HepG2 (cell line): ENCODE data around the gene TRMT2A. TPM values are rescaled to one million over a fixed set of nuclear protein-coding genes. Genes with fewer than 3 reads are reported as not detected.

Source experiments
- ATF7 ChIP-seq, 2 experiments: fragments of 450-650 bp in 1 of 2; sonication (generic) in 1 of 2; formaldehyde crosslinking in 1 of 2; IDR thresholded peaks; 2 replicates each; pipeline versions ENCODE4 v1.4.0 to v1.6.1; 2016 to 2020; ENCODE audit warnings: antibody characterized with exemption in 1 of 2, mild to moderate bottlenecking in 1 of 2, missing genetic modification reagents in 1 of 2
- E2F2 ChIP-seq: sonication (generic); formaldehyde crosslinking; IDR thresholded peaks from 2 replicates; pipeline ENCODE4 v1.4.0; 2020; ENCODE audit warnings: missing genetic modification reagents, borderline replicate concordance
- GABPB1 ChIP-seq: IDR thresholded peaks from 2 replicates; pipeline ENCODE4 v1.6.1; 2016; ENCODE audit warnings: mild to moderate bottlenecking, missing genetic modification reagents, moderate library complexity, missing compliant biosample characterization
- TBP ChIP-seq: sonication (generic); formaldehyde crosslinking; IDR thresholded peaks from 2 replicates; pipeline ENCODE4 v1.5.0; 2020; ENCODE audit warnings: missing genetic modification reagents
- TEAD3 ChIP-seq: optimal IDR thresholded peaks from 2 replicates; pipeline ENCODE3; 2016; ENCODE audit warnings: borderline replicate concordance
- ZBTB7A ChIP-seq: sonication (generic); formaldehyde crosslinking; IDR thresholded peaks from 2 replicates; pipeline ENCODE4 v1.8.0; 2022; ENCODE audit warnings: mild to moderate bottlenecking, missing genetic modification reagents
- ZNF34 ChIP-seq: sonication (generic); formaldehyde crosslinking; IDR thresholded peaks from 2 replicates; pipeline ENCODE4 v1.4.0; 2020; ENCODE audit warnings: mild to moderate bottlenecking, missing genetic modification reagents, borderline replicate concordance
- ZNF687 ChIP-seq: sonication (generic); formaldehyde crosslinking; IDR thresholded peaks from 2 replicates; pipeline ENCODE4 v1.5.1; 2020; ENCODE audit warnings: mild to moderate bottlenecking, missing genetic modification reagents, moderate library complexity
- ZNF703 ChIP-seq: sonication (generic); formaldehyde crosslinking; IDR thresholded peaks from 2 replicates; pipeline ENCODE4 v1.5.1; 2020; ENCODE audit warnings: missing genetic modification reagents, mild to moderate bottlenecking, moderate library complexity, borderline replicate concordance
- ZSCAN30 ChIP-seq: sonication (generic); formaldehyde crosslinking; IDR thresholded peaks from 2 replicates; pipeline ENCODE4 v1.5.0; 2020; ENCODE audit warnings: mild to moderate bottlenecking, missing genetic modification reagents
- polyA plus RNA-seq, 8 experiments: library from polyadenylated mRNA; depleted of rRNA in 3 of 8; stranded (reverse) in 7 of 8; unstranded in 1 of 8; fragments of >200 nt; fragmentation: Illumina TruSeq in 4 of 8; extraction: Trizol in 4 of 8; gene quantifications; 2 replicates each; pipeline versions ENCODE4 v1.2.1 to v1.2.3, GENCODE V29; 2011 to 2016; ENCODE audit warnings: low read depth in 4 of 8, missing spikeins in 1 of 8, mixed read lengths in 1 of 8; ENCODE audit not compliant: insufficient read depth in 1 of 8
- total RNA-seq, 5 experiments: library from RNA; depleted of rRNA; stranded (reverse); fragments of >200 nt; fragmentation: Illumina TruSeq; extraction: Trizol; gene quantifications; 2 replicates each; pipeline ENCODE4 v1.2.3, GENCODE V29; 2016; ENCODE audit warnings: low read depth in 1 of 5

The TRMT2A gene
- total and polyA plus RNA-seq, 2 of the 13 experiments (the other 11 are each of a cell fraction or from before 2014, with no cell fraction given), result 24.0 to 30.3 TPM

GRCh38 chr22:20083157-20083890, 33.7 kb downstream of the TRMT2A start (continued):
- TF ChIP-seq ZNF703 (CRISPR knock-in tag) (no peak), ATF7 (IDR thresholded peaks at IDR 0.05) (no peak), ATF7 (CRISPR knock-in tag; IDR thresholded peaks at IDR 0.05) (no peak), E2F2 (CRISPR knock-in tag) (no peak), TEAD3 (CRISPR knock-in tag) (peak; percentile 0), ZNF687 (0 out of 2 replicates have a peak, but pooled peaks have one; percentile 3), GABPB1 (CRISPR knock-in tag) (no peak), TBP (no peak), ZSCAN30 (no peak), ZBTB7A (CRISPR knock-in tag) (no peak), ZNF34 (CRISPR knock-in tag) (no peak)
